ENCODE measurements around the gene CGB8.

Gene CGB8

DNA sequence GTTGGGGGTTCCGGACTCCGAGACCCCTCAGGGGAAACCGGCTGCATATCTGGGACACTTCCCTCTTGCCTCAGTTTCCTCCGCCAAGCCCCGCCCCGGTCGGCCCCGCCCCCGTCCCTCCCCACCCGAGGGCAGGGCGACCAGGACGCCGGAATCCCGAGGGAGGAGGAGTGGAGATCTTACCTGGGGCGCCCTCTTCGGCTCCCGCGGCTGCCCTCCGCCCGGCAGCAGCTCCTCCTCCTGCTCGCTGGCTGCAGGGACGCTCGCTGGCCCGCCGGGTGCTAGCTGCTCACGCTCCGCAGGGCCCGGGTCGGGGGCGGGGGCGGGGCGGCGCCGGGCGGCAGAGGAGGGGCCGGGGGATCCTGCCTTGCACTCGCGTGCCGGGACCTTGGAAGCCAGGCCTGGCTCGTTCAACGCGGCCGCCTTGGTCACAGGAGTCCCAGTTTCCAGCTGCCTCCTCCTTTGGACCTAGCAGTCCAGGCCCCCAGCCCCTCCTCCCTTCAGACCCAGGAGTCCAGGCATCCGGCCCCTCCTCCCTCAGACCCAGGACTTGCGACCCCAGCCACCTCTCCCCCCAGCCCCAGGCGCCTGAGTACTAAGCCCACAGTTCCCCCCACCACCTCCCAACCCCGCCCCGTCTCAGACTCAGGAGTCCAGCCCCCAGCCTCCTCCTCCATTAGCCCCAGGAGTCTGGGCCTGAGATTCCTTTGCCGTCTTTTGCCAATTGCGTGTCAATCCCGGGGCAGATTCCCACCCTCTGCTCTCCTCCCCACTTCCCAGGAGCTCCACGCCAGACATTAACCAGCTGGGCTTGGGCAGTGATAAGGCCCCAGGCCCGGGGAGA lies 16.1 kb upstream of the CGB8 start, which contains the start of gene NTF4:
Gene NTF4 (minus strand): TSS at position 51 of the 844 bp plus-strand sequence. CDS start 2,821 bp downstream, outside the sequence.
- CTCF ChIA-PET, result no interaction called here
- Histone ChIP-seq H3K4me1 (ENCODE audit: control extremely low read depth in 1 of 4, control insufficient read depth in 4 of 4, insufficient read depth in 4 of 4, low read length in 3 of 4) (peaks cover 0 to 6% (median 0%) of the 10 kb centered on the region in 4 experiments), H3K27ac (ENCODE audit: insufficient read depth in 1 of 2, low read depth in 1 of 2, low read length in 2 of 2, poor library complexity in 1 of 2, severe bottlenecking in 2 of 2) (no peak within 1 kb of the TSS), H3K9me3 (ENCODE audit: control extremely low read depth in 1 of 5, control insufficient read depth in 4 of 5, insufficient read depth in 2 of 5, low read depth in 1 of 5, low read length in 4 of 5) (peaks cover 0 to 4% (median 1%) of the 10 kb centered on the region in 5 experiments), H3K36me3 (ENCODE audit: control insufficient read depth in 4 of 4, insufficient read depth in 4 of 4, low read length in 3 of 4) (no peaks in the 10 kb centered on the region), H3K27me3 (replicated peaks in 2 of 5; ENCODE audit: control insufficient read depth in 4 of 5, insufficient read depth in 5 of 5, low read length in 4 of 5) (peaks cover 8 to 96% (median 30%) of the 10 kb centered on the region in 5 experiments), H3K4me3 (ENCODE audit: control insufficient read depth in 1 of 7, extremely low read depth in 1 of 7, insufficient read depth in 4 of 7, low read depth in 2 of 7, low read length in 6 of 7) (peak within 1 kb of the TSS in 1 of 7 experiments; percentile 16)
- POLR2A ChIA-PET, result no interaction called here
- 7% methylated on average over 29 of the region's 53 CpGs for WGBS (ENCODE audit: insufficient coverage)
- DNase-seq, result peak in 1 of 3 donors; percentile 30

DNA sequence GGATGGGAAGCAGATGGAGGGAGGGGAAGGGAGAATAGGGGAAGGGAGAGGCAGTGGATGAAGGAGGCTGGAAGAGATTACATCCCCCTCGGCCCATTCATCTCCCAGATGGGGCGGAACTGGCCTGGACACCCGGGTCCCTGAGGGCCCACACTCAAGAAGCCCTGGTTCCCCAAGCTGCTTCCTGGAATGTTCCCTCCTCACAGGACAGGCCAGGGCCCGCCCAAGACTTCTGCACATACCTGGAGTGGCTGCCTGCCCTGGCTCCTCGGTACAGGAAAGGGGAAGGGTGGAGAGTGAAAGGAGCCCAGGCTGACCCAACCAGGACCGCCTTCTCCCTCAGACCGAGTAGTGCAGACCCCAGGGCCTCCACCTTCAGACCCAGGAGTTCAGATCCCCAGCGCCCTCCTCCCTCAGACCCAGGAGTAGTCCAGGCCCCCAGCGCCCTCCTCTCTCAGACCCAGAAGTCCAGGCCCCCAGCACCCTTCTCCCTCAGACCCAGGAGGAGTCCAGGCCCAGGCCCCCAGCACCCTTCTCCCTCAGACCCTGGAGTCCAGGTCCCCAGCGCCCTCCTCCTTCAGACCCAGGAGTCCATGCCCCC lies 15.2 kb upstream of the CGB8 start:
- CTCF ChIA-PET, result no interaction called here

DNA sequence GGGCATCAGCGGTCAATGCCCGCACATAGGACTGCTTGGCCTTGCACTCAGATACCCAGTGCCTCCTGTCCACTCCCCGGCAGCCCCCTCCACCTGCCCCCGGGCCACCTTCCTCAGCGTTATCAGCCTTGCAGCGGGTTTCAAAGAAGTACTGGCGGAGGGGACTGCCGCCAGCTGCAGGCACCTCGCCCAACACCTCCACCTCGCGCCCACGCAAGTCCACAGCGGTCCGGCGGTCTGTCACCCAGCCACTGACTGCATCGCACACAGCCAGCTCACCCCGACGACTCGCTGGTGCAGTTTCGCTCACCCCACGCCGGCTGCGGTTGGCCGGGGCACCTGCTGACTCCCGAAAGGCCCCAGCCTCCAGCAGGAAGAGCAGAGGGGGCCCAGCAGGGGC lies 12.5 kb upstream of the CGB8 start:
- CTCF ChIA-PET, result interaction anchor here (1.5 kb wide), 1 partner anchor 8 kb away, joined by 4 read pairs; no protein-coding TSS in a partner anchor
- Histone ChIP-seq H3K4me1 (ENCODE audit: control extremely low read depth in 1 of 4, control insufficient read depth in 4 of 4, insufficient read depth in 4 of 4, low read length in 3 of 4) (peaks cover 0 to 20% (median 13%) of the 10 kb centered on the region in 4 experiments), H3K36me3 (ENCODE audit: control insufficient read depth in 4 of 4, insufficient read depth in 4 of 4, low read length in 3 of 4) (no peaks in the 10 kb centered on the region), H3K27ac (ENCODE audit: insufficient read depth in 1 of 2, low read depth in 1 of 2, low read length in 2 of 2, poor library complexity in 1 of 2, severe bottlenecking in 2 of 2) (no peak overlapping the region), H3K4me3 (ENCODE audit: control insufficient read depth in 1 of 7, extremely low read depth in 1 of 7, insufficient read depth in 4 of 7, low read depth in 2 of 7, low read length in 6 of 7) (no peak overlapping the region), H3K27me3 (replicated peaks in 2 of 5; ENCODE audit: control insufficient read depth in 4 of 5, insufficient read depth in 5 of 5, low read length in 4 of 5) (peaks cover 0 to 96% (median 25%) of the 10 kb centered on the region in 5 experiments), H3K9me3 (ENCODE audit: control extremely low read depth in 1 of 5, control insufficient read depth in 4 of 5, insufficient read depth in 2 of 5, low read depth in 1 of 5, low read length in 4 of 5) (no peaks in the 10 kb centered on the region)
- 43% methylated on average over 22 of the region's 25 CpGs for whole genome bisulfite sequencing (ENCODE audit: insufficient coverage)
- POLR2A ChIA-PET, result no interaction called here
- peak in 1 of 3 donors; percentile 25 for DNase-seq

More for the DNA sequence above, 15.2 kb upstream of the CGB8 start:
- DNase-seq, result no peak
- peaks cover 0 to 6% (median 0%) of the 10 kb centered on the region in 4 experiments for H3K4me1 ChIP-seq (ENCODE audit: control extremely low read depth in 1 of 4, control insufficient read depth in 4 of 4, insufficient read depth in 4 of 4, low read length in 3 of 4)
- H3K36me3 ChIP-seq (ENCODE audit: control insufficient read depth in 4 of 4, insufficient read depth in 4 of 4, low read length in 3 of 4), result no peaks in the 10 kb centered on the region
- H3K9me3 ChIP-seq (ENCODE audit: control extremely low read depth in 1 of 5, control insufficient read depth in 4 of 5, insufficient read depth in 2 of 5, low read depth in 1 of 5, low read length in 4 of 5), result peaks cover 0 to 3% (median 0%) of the 10 kb centered on the region in 5 experiments
- 57% methylated on average over 5 of the region's 10 CpGs for WGBS (ENCODE audit: insufficient coverage)
- POLR2A ChIA-PET, result no interaction called here
- no peak overlapping the region for H3K27ac ChIP-seq (ENCODE audit: insufficient read depth in 1 of 2, low read depth in 1 of 2, low read length in 2 of 2, poor library complexity in 1 of 2, severe bottlenecking in 2 of 2)
- no peak overlapping the region for H3K4me3 ChIP-seq (ENCODE audit: control insufficient read depth in 1 of 7, extremely low read depth in 1 of 7, insufficient read depth in 4 of 7, low read depth in 2 of 7, low read length in 6 of 7)
- peaks cover 2 to 93% (median 31%) of the 10 kb centered on the region in 5 experiments for H3K27me3 ChIP-seq (replicated peaks in 2 of 5; ENCODE audit: control insufficient read depth in 4 of 5, insufficient read depth in 5 of 5, low read length in 4 of 5)

DNA sequence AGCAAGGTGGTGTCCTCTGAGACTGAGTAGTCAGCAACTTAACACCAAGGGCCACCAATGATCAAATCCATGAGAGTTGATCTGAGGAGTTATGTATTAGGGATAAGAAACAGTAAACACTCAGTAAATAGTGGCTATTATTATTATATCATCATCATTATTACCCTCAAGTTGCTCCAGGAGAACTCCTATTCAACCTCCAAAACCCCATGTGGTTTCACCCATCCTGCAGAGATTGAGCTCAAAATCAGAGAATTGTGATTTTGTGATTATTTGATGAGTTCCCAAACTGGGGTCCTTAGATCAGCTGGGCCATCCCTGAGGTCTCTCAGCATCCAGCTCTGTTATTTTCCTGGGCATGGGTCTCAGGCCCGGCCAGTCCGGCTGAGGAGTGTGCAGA lies 12.1 kb upstream of the CGB8 start:
- peaks cover 0 to 24% (median 17%) of the 10 kb centered on the region in 4 experiments for H3K4me1 ChIP-seq (ENCODE audit: control extremely low read depth in 1 of 4, control insufficient read depth in 4 of 4, insufficient read depth in 4 of 4, low read length in 3 of 4)
- DNase-seq, result no peak
- no peaks in the 10 kb centered on the region for H3K9me3 ChIP-seq (ENCODE audit: control extremely low read depth in 1 of 5, control insufficient read depth in 4 of 5, insufficient read depth in 2 of 5, low read depth in 1 of 5, low read length in 4 of 5)
- no peak overlapping the region for H3K4me3 ChIP-seq (ENCODE audit: control insufficient read depth in 1 of 7, extremely low read depth in 1 of 7, insufficient read depth in 4 of 7, low read depth in 2 of 7, low read length in 6 of 7)
- H3K27ac ChIP-seq (ENCODE audit: insufficient read depth in 1 of 2, low read depth in 1 of 2, low read length in 2 of 2, poor library complexity in 1 of 2, severe bottlenecking in 2 of 2), result no peak overlapping the region
- CTCF ChIA-PET, result interaction anchor here (0.9 to 1.5 kb wide), 3 partner anchors 8 to 44 kb away, joined by 3 to 4 read pairs (median 3); no protein-coding TSS in a partner anchor
- H3K36me3 ChIP-seq (ENCODE audit: control insufficient read depth in 4 of 4, insufficient read depth in 4 of 4, low read length in 3 of 4), result no peaks in the 10 kb centered on the region
- peaks cover 0 to 96% (median 23%) of the 10 kb centered on the region in 5 experiments for H3K27me3 ChIP-seq (replicated peaks in 2 of 5; ENCODE audit: control insufficient read depth in 4 of 5, insufficient read depth in 5 of 5, low read length in 4 of 5)
- POLR2A ChIA-PET, result no interaction called here
- WGBS (ENCODE audit: insufficient coverage), result 90% methylated on average over 2 of the region's 2 CpGs

DNA sequence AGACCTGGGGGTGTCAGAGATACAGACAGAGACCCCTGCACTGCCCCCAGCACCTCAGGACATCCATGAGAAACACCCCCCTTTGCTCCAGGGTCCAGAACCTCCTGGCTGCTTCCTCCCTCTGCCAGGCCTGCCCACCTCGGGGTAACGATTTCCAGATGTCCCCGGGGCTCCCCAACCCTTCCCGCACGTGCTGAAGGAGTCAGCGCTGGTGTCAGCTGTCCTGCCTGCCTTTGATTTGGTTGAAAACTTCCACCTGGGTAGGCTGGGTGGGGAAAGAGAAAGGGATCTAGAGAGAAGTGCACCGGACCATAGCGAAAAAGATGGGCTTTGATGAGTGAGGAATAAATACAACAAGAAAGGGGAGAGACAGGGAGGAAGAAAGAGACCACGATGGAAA lies 10.1 kb upstream of the CGB8 start:
- peaks cover 0 to 25% (median 19%) of the 10 kb centered on the region in 4 experiments for H3K4me1 ChIP-seq (ENCODE audit: control extremely low read depth in 1 of 4, control insufficient read depth in 4 of 4, insufficient read depth in 4 of 4, low read length in 3 of 4)
- no peak for DNase-seq
- ChIA-PET CTCF (interaction anchor here (1.1 to 1.5 kb wide), 2 partner anchors 50 to 128 kb away, joined by 3 to 4 read pairs; no protein-coding TSS in a partner anchor), POLR2A (no interaction called here)
- 80% methylated on average over 6 of the region's 9 CpGs for WGBS (ENCODE audit: insufficient coverage)
- H3K36me3 ChIP-seq (ENCODE audit: control insufficient read depth in 4 of 4, insufficient read depth in 4 of 4, low read length in 3 of 4), result no peaks in the 10 kb centered on the region
- no peaks in the 10 kb centered on the region for H3K9me3 ChIP-seq (ENCODE audit: control extremely low read depth in 1 of 5, control insufficient read depth in 4 of 5, insufficient read depth in 2 of 5, low read depth in 1 of 5, low read length in 4 of 5)
- no peak overlapping the region for H3K27ac ChIP-seq (ENCODE audit: insufficient read depth in 1 of 2, low read depth in 1 of 2, low read length in 2 of 2, poor library complexity in 1 of 2, severe bottlenecking in 2 of 2)
- no peak overlapping the region for H3K4me3 ChIP-seq (ENCODE audit: control insufficient read depth in 1 of 7, extremely low read depth in 1 of 7, insufficient read depth in 4 of 7, low read depth in 2 of 7, low read length in 6 of 7)
- peaks cover 0 to 86% (median 21%) of the 10 kb centered on the region in 5 experiments for H3K27me3 ChIP-seq (replicated peaks in 2 of 5; ENCODE audit: control insufficient read depth in 4 of 5, insufficient read depth in 5 of 5, low read length in 4 of 5)

DNA sequence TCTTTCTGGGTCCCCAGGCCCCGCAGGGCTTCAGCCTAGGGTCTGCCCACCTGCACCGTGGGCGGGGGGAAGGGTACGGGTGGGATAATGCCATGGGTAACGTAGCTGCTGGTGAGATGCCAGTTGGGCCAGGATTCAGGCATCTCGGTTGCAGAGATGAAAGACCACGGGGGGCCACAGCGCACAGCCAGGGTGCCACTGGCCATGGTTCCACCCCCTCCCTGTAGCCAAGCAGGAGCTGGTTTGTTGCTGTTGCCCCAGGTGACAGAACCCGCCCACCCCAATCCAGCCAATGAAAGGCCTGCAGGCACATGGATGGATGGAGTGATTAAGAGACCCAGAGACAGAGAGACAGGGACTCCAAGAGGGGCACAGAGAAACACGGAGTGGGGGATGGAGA lies 9.7 kb upstream of the CGB8 start:
- WGBS (ENCODE audit: insufficient coverage), result 47% methylated on average over 9 of the region's 10 CpGs
- ChIA-PET CTCF (interaction anchor here (0.6 to 1.5 kb wide), 2 partner anchors 50 to 58 kb away, joined by 3 to 4 read pairs; no protein-coding TSS in a partner anchor), POLR2A (no interaction called here)
- no peaks in the 10 kb centered on the region for H3K36me3 ChIP-seq (ENCODE audit: control insufficient read depth in 4 of 4, insufficient read depth in 4 of 4, low read length in 3 of 4)
- peaks cover 0 to 81% (median 18%) of the 10 kb centered on the region in 5 experiments for H3K27me3 ChIP-seq (replicated peaks in 2 of 5; ENCODE audit: control insufficient read depth in 4 of 5, insufficient read depth in 5 of 5, low read length in 4 of 5)
- peaks cover 0 to 25% (median 19%) of the 10 kb centered on the region in 4 experiments for H3K4me1 ChIP-seq (ENCODE audit: control extremely low read depth in 1 of 4, control insufficient read depth in 4 of 4, insufficient read depth in 4 of 4, low read length in 3 of 4)
- peak in 2 of 3 donors; percentile 33 to 35 for DNase-seq
- no peak overlapping the region for H3K4me3 ChIP-seq (ENCODE audit: control insufficient read depth in 1 of 7, extremely low read depth in 1 of 7, insufficient read depth in 4 of 7, low read depth in 2 of 7, low read length in 6 of 7)
- H3K27ac ChIP-seq (ENCODE audit: insufficient read depth in 1 of 2, low read depth in 1 of 2, low read length in 2 of 2, poor library complexity in 1 of 2, severe bottlenecking in 2 of 2), result no peak overlapping the region
- H3K9me3 ChIP-seq (ENCODE audit: control extremely low read depth in 1 of 5, control insufficient read depth in 4 of 5, insufficient read depth in 2 of 5, low read depth in 1 of 5, low read length in 4 of 5), result no peaks in the 10 kb centered on the region

Measured in common myeloid progenitor, CD34-positive (primary cell).